Measurements from ENCODE around the gene CCNJL. TPM values are rescaled to one million over a fixed set of nuclear protein-coding genes. Genes with fewer than 3 reads are reported as not detected.

The CCNJL gene
- total and polyA plus RNA-seq, 4 donors, result 0.07 to 0.84 (median 0.63) TPM

GRCh38 chr5:160259341-160259740 is 53.0 kb downstream of the CCNJL start:
- no peak overlapping the region for H3K27ac ChIP-seq (ENCODE audit: low read depth in 1 of 2, low read length in 2 of 2)
- H3K4me3 ChIP-seq (ENCODE audit: low read depth in 1 of 3, low read length in 3 of 3), result no peak overlapping the region
- H3K36me3 ChIP-seq (ENCODE audit: control insufficient read depth in 4 of 4, insufficient read depth in 3 of 4, low read depth in 1 of 4, low read length in 3 of 4), result no peaks in the 10 kb centered on the region
- no peak for TF ChIP-seq RAD21 (IDR thresholded peaks at IDR 0.05)
- TF ChIP-seq FOXA1 (IDR thresholded peaks at IDR 0.05), result no peak
- no peaks in the 10 kb centered on the region for H3K9me3 ChIP-seq (ENCODE audit: control insufficient read depth in 4 of 4, low read length in 3 of 4)
- no peak overlapping the region for H3K9ac ChIP-seq (ENCODE audit: low read depth in 1 of 2, low read length in 2 of 2)
- H3K27me3 ChIP-seq (ENCODE audit: control insufficient read depth in 4 of 4, insufficient read depth in 4 of 4, low read length in 3 of 4), result peaks cover 0 to 2% (median 0%) of the 10 kb centered on the region in 4 donors
- DNase-seq (ENCODE audit: low spot score), result no peak
- H3K4me1 ChIP-seq (ENCODE audit: control insufficient read depth in 4 of 4, insufficient read depth in 4 of 4, low read length in 3 of 4), result no peaks in the 10 kb centered on the region
- WGBS, result 83% methylated on average over 7 of the region's 7 CpGs

GRCh38 chr5:160254706-160255105 is 57.7 kb downstream of the CCNJL start:
- Histone ChIP-seq H3K4me1 (ENCODE audit: control insufficient read depth in 4 of 4, insufficient read depth in 4 of 4, low read length in 3 of 4) (no peaks in the 10 kb centered on the region), H3K27me3 (ENCODE audit: control insufficient read depth in 4 of 4, insufficient read depth in 4 of 4, low read length in 3 of 4) (no peaks in the 10 kb centered on the region), H3K36me3 (ENCODE audit: control insufficient read depth in 4 of 4, insufficient read depth in 3 of 4, low read depth in 1 of 4, low read length in 3 of 4) (no peaks in the 10 kb centered on the region), H3K4me3 (ENCODE audit: low read depth in 1 of 3, low read length in 3 of 3) (no peak overlapping the region), H3K9ac (ENCODE audit: low read depth in 1 of 2, low read length in 2 of 2) (no peak overlapping the region), H3K27ac (ENCODE audit: low read depth in 1 of 2, low read length in 2 of 2) (no peak overlapping the region), H3K9me3 (ENCODE audit: control insufficient read depth in 4 of 4, low read length in 3 of 4) (no peaks in the 10 kb centered on the region)
- no peak for DNase-seq (ENCODE audit: low spot score)
- TF ChIP-seq FOXA1 (IDR thresholded peaks at IDR 0.05) (no peak), FOXA2 (IDR thresholded peaks at IDR 0.05) (no peak), RAD21 (IDR thresholded peaks at IDR 0.05) (no peak), JUND (IDR thresholded peaks at IDR 0.05) (no peak), MAX (IDR thresholded peaks at IDR 0.05) (no peak), SP1 (IDR thresholded peaks at IDR 0.05) (no peak), NR2F2 (IDR thresholded peaks at IDR 0.05) (no peak), HNF4A (conservative IDR thresholded peaks at IDR 0.05) (no peak), REST (IDR thresholded peaks at IDR 0.05) (no peak), HNF4G (IDR thresholded peaks at IDR 0.05) (no peak), GABPA (IDR thresholded peaks at IDR 0.05 in 1 of 2, conservative IDR thresholded peaks at IDR 0.05 in 1 of 2) (no peak), CTCF (IDR thresholded peaks at IDR 0.05; ENCODE audit: low read depth, low read length, missing input control) (no peak)
- TF ChIP-seq, protein P1, sequence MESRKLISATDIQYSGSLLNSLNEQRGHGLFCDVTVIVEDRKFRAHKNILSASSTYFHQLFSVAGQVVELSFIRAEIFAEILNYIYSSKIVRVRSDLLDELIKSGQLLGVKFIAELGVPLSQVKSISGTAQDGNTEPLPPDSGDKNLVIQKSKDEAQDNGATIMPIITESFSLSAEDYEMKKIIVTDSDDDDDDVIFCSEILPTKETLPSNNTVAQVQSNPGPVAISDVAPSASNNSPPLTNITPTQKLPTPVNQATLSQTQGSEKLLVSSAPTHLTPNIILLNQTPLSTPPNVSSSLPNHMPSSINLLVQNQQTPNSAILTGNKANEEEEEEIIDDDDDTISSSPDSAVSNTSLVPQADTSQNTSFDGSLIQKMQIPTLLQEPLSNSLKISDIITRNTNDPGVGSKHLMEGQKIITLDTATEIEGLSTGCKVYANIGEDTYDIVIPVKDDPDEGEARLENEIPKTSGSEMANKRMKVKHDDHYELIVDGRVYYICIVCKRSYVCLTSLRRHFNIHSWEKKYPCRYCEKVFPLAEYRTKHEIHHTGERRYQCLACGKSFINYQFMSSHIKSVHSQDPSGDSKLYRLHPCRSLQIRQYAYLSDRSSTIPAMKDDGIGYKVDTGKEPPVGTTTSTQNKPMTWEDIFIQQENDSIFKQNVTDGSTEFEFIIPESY (IDR thresholded peaks at IDR 0.05), result no peak
- WGBS, result 87% methylated on average over 6 of the region's 6 CpGs

Data from liver (tissue), 9 donors.